Daoy (cell line): ENCODE measurements around the gene TRIM43. TPM values are rescaled to one million over a fixed set of nuclear protein-coding genes. Genes with fewer than 3 reads are reported as not detected.
A peak's percentile ranks its signal among the peaks of the same experiment; 100 is the strongest.
"Not testable (repeated sequence)": the region's sequence is repeated elsewhere in the genome, so short reads cannot be mapped to it uniquely, and the experiment has no call there.

Experiments used
- DNase-seq: peaks from one replicate; pipeline ENCODE4 v3.0.0-alpha.2; 2015; ENCODE audit warnings: low read depth
- total RNA-seq: library from RNA; depleted of rRNA; stranded (reverse); fragments of >200 nt; shearing (Covaris generic); gene quantifications from 2 replicates; pipeline ENCODE4 v1.2.3, GENCODE V29; 2014; rRNA removed

TRIM43 gene
- total RNA-seq, 1 experiment from 2014 or later = not detected

GRCh38 chr2:95641289-95641575, 49.4 kb downstream of the TRIM43 start:
- not testable (repeated sequence) for DNase-seq

- DNase-seq = peak; percentile 60
These were observed 50.0 kb downstream of the TRIM43 start for GRCh38 chr2:95641787-95642186.

GRCh38 chr2:95642360-95642759, 50.6 kb downstream of the TRIM43 start:
- not testable (repeated sequence) for DNase-seq

- not testable (repeated sequence) for DNase-seq
These were observed 51.1 kb downstream of the TRIM43 start for GRCh38 chr2:95642951-95643350.

GRCh38 chr2:95645312-95645711, 53.5 kb downstream of the TRIM43 start:
- not testable (repeated sequence) for DNase-seq

- not testable (repeated sequence) for DNase-seq
These were observed 54.6 kb downstream of the TRIM43 start for GRCh38 chr2:95646274-95646994.

GRCh38 chr2:95648894-95649544, 57.2 kb downstream of the TRIM43 start:
- DNase-seq = not testable (repeated sequence)

Other genes with a start within 250 kb of the TRIM43 start
- gene FAHD2A, start 189.3 kb upstream of the TRIM43 start, total RNA-seq = 13.4 and 28.5 TPM in 2 replicates
- gene TRIM43B, start 107.2 kb upstream of the TRIM43 start, total RNA-seq = not detected in 2 replicates